ENCODE measurements around the gene OTX1.

Gene OTX1

DNA sequence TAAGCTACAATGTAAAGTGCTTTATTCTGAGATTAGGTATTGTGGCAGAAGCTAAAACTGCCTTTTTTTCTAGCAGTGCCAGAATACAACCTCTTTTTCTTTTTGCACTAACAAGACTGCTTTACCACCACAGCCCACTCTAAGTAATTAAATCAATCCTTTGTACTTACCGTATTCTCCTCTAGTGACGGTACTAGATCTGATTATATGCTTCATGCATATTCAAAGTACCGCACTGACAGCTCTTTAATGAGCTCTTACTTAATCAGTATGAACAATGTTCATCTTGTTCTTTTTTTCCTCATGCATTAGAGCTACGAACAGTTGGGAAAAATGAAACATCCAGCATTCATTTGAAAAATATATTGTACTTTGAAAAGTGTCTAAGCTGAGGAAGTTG, 16.1 kb upstream of the OTX1 start:
- no peak overlapping the region for H3K4me3 ChIP-seq (ENCODE audit: low read depth, low read length)
- H3K36me3 ChIP-seq (ENCODE audit: control insufficient read depth, insufficient read depth, low read length), result no peaks in the 10 kb centered on the region
- H3K9me3 ChIP-seq (ENCODE audit: control insufficient read depth, low read length), result no peaks in the 10 kb centered on the region
- H3K9ac ChIP-seq, result no peak overlapping the region
- H3K4me2 ChIP-seq (ENCODE audit: low read length), result no peak overlapping the region
- H3K4me1 ChIP-seq, result no peaks in the 10 kb centered on the region
- no peak overlapping the region for H2AFZ ChIP-seq
- no peaks in the 10 kb centered on the region for H3K79me2 ChIP-seq
- no peak for TF ChIP-seq CTCF (IDR thresholded peaks at IDR 0.05)
- no peak overlapping the region for H3K27ac ChIP-seq
- no peaks in the 10 kb centered on the region for H3K27me3 ChIP-seq (ENCODE audit: control insufficient read depth, insufficient read depth, low read length)

- no peaks in the 10 kb centered on the region for H3K27me3 ChIP-seq (ENCODE audit: control insufficient read depth, insufficient read depth, low read length)
- no peak for TF ChIP-seq CTCF (IDR thresholded peaks at IDR 0.05)
- H3K36me3 ChIP-seq (ENCODE audit: control insufficient read depth, insufficient read depth, low read length), result no peaks in the 10 kb centered on the region
- no peak overlapping the region for H3K4me2 ChIP-seq (ENCODE audit: low read length)
- H2AFZ ChIP-seq, result no peak overlapping the region
- H3K4me1 ChIP-seq, result no peaks in the 10 kb centered on the region
- no peak overlapping the region for H3K9ac ChIP-seq
- H3K4me3 ChIP-seq (ENCODE audit: low read depth, low read length), result no peak overlapping the region
- H3K27ac ChIP-seq, result no peak overlapping the region
- no peaks in the 10 kb centered on the region for H3K9me3 ChIP-seq (ENCODE audit: control insufficient read depth, low read length)
- H3K79me2 ChIP-seq, result no peaks in the 10 kb centered on the region
Observed at GRCh38 chr2:63035169-63035568, 15.5 kb upstream of the OTX1 start.

GRCh38 chr2:63035660-63036059, 15.0 kb upstream of the OTX1 start:
- no peak overlapping the region for H3K4me2 ChIP-seq (ENCODE audit: low read length)

DNA sequence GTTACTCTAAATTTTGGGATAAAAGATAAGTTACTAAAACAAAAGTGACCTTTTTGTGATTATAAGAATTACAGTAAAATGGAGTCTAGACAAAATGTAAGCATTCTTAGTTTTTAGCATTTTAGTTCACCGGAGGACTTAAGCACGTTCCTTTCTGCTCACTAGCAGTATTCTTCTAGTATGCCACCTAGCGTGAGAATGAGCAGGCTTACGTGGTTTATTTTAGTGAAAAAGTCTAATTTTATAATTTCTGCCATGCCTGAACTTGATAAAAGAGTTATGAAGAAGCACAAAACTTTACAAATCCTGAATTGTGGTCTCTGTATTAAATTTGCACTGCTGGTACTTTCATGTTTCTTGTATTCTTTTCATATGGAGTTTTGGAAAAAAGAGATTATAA, 12.6 kb upstream of the OTX1 start:
- Histone ChIP-seq H3K79me2 (no peaks in the 10 kb centered on the region), H3K27me3 (ENCODE audit: control insufficient read depth, insufficient read depth, low read length) (no peaks in the 10 kb centered on the region), H3K9me3 (ENCODE audit: control insufficient read depth, low read length) (no peaks in the 10 kb centered on the region), H3K27ac (no peak overlapping the region), H3K4me2 (ENCODE audit: low read length) (no peak overlapping the region), H3K9ac (no peak overlapping the region), H3K36me3 (ENCODE audit: control insufficient read depth, insufficient read depth, low read length) (no peaks in the 10 kb centered on the region), H3K4me1 (no peaks in the 10 kb centered on the region), H3K4me3 (ENCODE audit: low read depth, low read length) (no peak overlapping the region), H2AFZ (no peak overlapping the region)
- TF ChIP-seq CTCF (IDR thresholded peaks at IDR 0.05), result no peak

More at GRCh38 chr2:63035660-63036059, 15.0 kb upstream of the OTX1 start:
- H3K36me3 ChIP-seq (ENCODE audit: control insufficient read depth, insufficient read depth, low read length), result no peaks in the 10 kb centered on the region
- H3K27ac ChIP-seq, result no peak overlapping the region
- no peaks in the 10 kb centered on the region for H3K27me3 ChIP-seq (ENCODE audit: control insufficient read depth, insufficient read depth, low read length)
- no peak overlapping the region for H3K4me3 ChIP-seq (ENCODE audit: low read depth, low read length)
- no peak overlapping the region for H3K9ac ChIP-seq
- H3K4me1 ChIP-seq, result no peaks in the 10 kb centered on the region
- no peak for TF ChIP-seq CTCF (IDR thresholded peaks at IDR 0.05)
- no peaks in the 10 kb centered on the region for H3K79me2 ChIP-seq
- H3K9me3 ChIP-seq (ENCODE audit: control insufficient read depth, low read length), result no peaks in the 10 kb centered on the region
- no peak overlapping the region for H2AFZ ChIP-seq

GRCh38 chr2:63040586-63040985, 10.0 kb upstream of the OTX1 start:
- Histone ChIP-seq H3K4me2 (ENCODE audit: low read length) (no peak overlapping the region), H3K79me2 (no peaks in the 10 kb centered on the region), H3K27ac (no peak overlapping the region), H3K4me1 (no peaks in the 10 kb centered on the region), H3K9ac (no peak overlapping the region), H3K27me3 (ENCODE audit: control insufficient read depth, insufficient read depth, low read length) (no peaks in the 10 kb centered on the region), H2AFZ (no peak overlapping the region), H3K4me3 (ENCODE audit: low read depth, low read length) (no peak overlapping the region), H3K36me3 (ENCODE audit: control insufficient read depth, insufficient read depth, low read length) (no peaks in the 10 kb centered on the region), H3K9me3 (ENCODE audit: control insufficient read depth, low read length) (no peaks in the 10 kb centered on the region)
- no peak for TF ChIP-seq CTCF (IDR thresholded peaks at IDR 0.05)

Data from parathyroid adenoma (tissue), 2 donors.